Gastrocnemius medialis (tissue), 4 donors: ENCODE measurements around the gene FGF9. TPM values are rescaled to one million over a fixed set of nuclear protein-coding genes. Genes with fewer than 3 reads are reported as not detected.

Experiments
- ATAC-seq, 2 donors: fragments of 150-250 bp; one replicate each; pipeline ENCODE4 v1.9.1; 2016
- DNase-seq, 2 donors: peaks; one replicate each; pipeline ENCODE4 v3.0.0-alpha.2; 2019
- H3K27ac ChIP-seq, 4 donors: fragments of 200-600 bp; sonication (generic); 1 replicate in 1 of 4; 2 replicates in 3 of 4; pipeline ENCODE4 v1.5.1; 2016 to 2018; ENCODE audit warnings: mild to moderate bottlenecking in 2 of 4, moderate library complexity in 1 of 4
- H3K27me3 ChIP-seq, 3 donors: fragments of 200-600 bp; sonication (generic) in 2 of 3; 1 replicate in 1 of 3; 2 replicates in 2 of 3; pipeline versions ENCODE4 v1.5.1 to v1.6.0; 2016 to 2019; ENCODE audit warnings: mild to moderate bottlenecking in 1 of 3, moderate library complexity in 1 of 3
- H3K36me3 ChIP-seq, 2 donors: fragments of 200-600 bp; sonication (generic) in 1 of 2; one replicate each; pipeline ENCODE4 v1.5.1; 2017 to 2018
- H3K4me1 ChIP-seq, 2 donors: fragments of 200-600 bp; sonication (generic) in 1 of 2; one replicate each; pipeline ENCODE4 v1.5.1; 2016 to 2017; ENCODE audit warnings: mild to moderate bottlenecking in 2 of 2
- H3K4me3 ChIP-seq, 4 donors: fragments of 200-600 bp; sonication (generic) in 3 of 4; 1 replicate in 1 of 4; 2 replicates in 3 of 4; pipeline ENCODE4 v1.5.1; 2016 to 2019; ENCODE audit warnings: mild to moderate bottlenecking in 2 of 4
- H3K9me3 ChIP-seq, 3 donors: fragments of 200-600 bp; sonication (generic) in 2 of 3; 1 replicate in 1 of 3; 2 replicates in 2 of 3; pipeline ENCODE4 v1.5.1; 2016 to 2019
- CTCF ChIP-seq, 5 experiments: fragments of 450-650 bp in 3 of 5; fragments of 200-600 bp in 2 of 5; sonication (generic) in 2 of 5; IDR thresholded peaks in 4 of 5; conservative IDR thresholded peaks in 1 of 5; 1 replicate in 4 of 5; 2 replicates in 1 of 5; pipeline ENCODE4 v1.5.1; 2016 to 2019; ENCODE audit warnings: antibody characterized with exemption in 5 of 5, mild to moderate bottlenecking in 3 of 5, moderate library complexity in 3 of 5
- POLR2A ChIP-seq, 2 donors: fragments of 450-650 bp; IDR thresholded peaks; one replicate each; pipeline ENCODE4 v1.6.1; 2017; ENCODE audit warnings: antibody characterized with exemption in 2 of 2, mild to moderate bottlenecking in 2 of 2, moderate library complexity in 2 of 2
- in situ Hi-C, 4 donors: fragments of 200-750 bp; cut with MboI; loops; one replicate each; pipeline versions ENCODE4 v1.15.0 to v1.8.0; 2017; ENCODE audit warnings: low sequenced_read_pairs in 4 of 4
- intact Hi-C: fragments of 100-400 bp; cut with DNase I; formaldehyde crosslinking; loops from one replicate; pipeline ENCODE4 v1.15.1; 2023; ENCODE audit warnings: low total_unique reads
- total RNA-seq, 4 donors: library from RNA; depleted of rRNA; stranded (reverse); fragments of >200 nt; gene quantifications; one replicate each; pipeline versions ENCODE4 v1.1.0 to v1.2.3, GENCODE V29; 2016

The FGF9 gene
- total RNA-seq, 4 donors from 2014 or later, result 0.16 to 0.38 (median 0.25) TPM; not detected in 1

GRCh38 chr13:21637296-21637695, 33.6 kb upstream of the FGF9 start:
- H3K36me3 ChIP-seq, result no peaks in the 10 kb centered on the region
- in situ Hi-C loops, result loop anchor here in 3 of 4 donors (25.0 kb wide), 3 partner anchors 650 to 1150 kb away; no protein-coding TSS in a partner anchor
- intact Hi-C loops, result no loop called here
- H3K27ac ChIP-seq, result no peak overlapping the region
- no peak overlapping the region for H3K4me3 ChIP-seq
- no peaks in the 10 kb centered on the region for H3K9me3 ChIP-seq
- no peak for DNase-seq
- H3K4me1 ChIP-seq, result no peaks in the 10 kb centered on the region
- ATAC-seq, result no peak
- H3K27me3 ChIP-seq, result no peaks in the 10 kb centered on the region
- TF ChIP-seq CTCF (IDR thresholded peaks at IDR 0.05 in 4 of 5, conservative IDR thresholded peaks at IDR 0.05 in 1 of 5) (no peak), POLR2A (IDR thresholded peaks at IDR 0.05) (no peak)

GRCh38 chr13:21638319-21639282, 32.3 kb upstream of the FGF9 start:
- intact Hi-C loops, result loop anchor here (2.0 kb wide), 2 partner anchors 32 to 640 kb away; partner anchors contain the start of gene FGF9
- in situ Hi-C loops, result loop anchor here in 3 of 4 donors (25.0 kb wide), 3 partner anchors 649 to 1149 kb away; no protein-coding TSS in a partner anchor

GRCh38 chr13:21639561-21639960, 31.3 kb upstream of the FGF9 start:
- H3K4me1 ChIP-seq, result no peaks in the 10 kb centered on the region
- TF ChIP-seq POLR2A (IDR thresholded peaks at IDR 0.05) (no peak), CTCF (IDR thresholded peaks at IDR 0.05 in 4 of 5, conservative IDR thresholded peaks at IDR 0.05 in 1 of 5) (no peak)
- in situ Hi-C loops (loop anchor here in 3 of 4 donors (25.0 kb wide), 3 partner anchors 648 to 1148 kb away; no protein-coding TSS in a partner anchor), intact Hi-C loops (loop anchor here (2.0 kb wide), 2 partner anchors 31 to 639 kb away; partner anchors contain the start of gene FGF9)
- ATAC-seq (no peak), DNase-seq (no peak)
- H3K4me3 ChIP-seq, result no peak overlapping the region
- H3K27me3 ChIP-seq, result no peaks in the 10 kb centered on the region
- H3K36me3 ChIP-seq, result no peaks in the 10 kb centered on the region
- H3K27ac ChIP-seq, result no peak overlapping the region
- no peaks in the 10 kb centered on the region for H3K9me3 ChIP-seq

More at GRCh38 chr13:21638319-21639282, 32.3 kb upstream of the FGF9 start:
- ATAC-seq (no peak), DNase-seq (no peak)
- H3K36me3 ChIP-seq, result no peaks in the 10 kb centered on the region
- H3K4me1 ChIP-seq, result no peaks in the 10 kb centered on the region
- H3K9me3 ChIP-seq, result no peaks in the 10 kb centered on the region
- no peak overlapping the region for H3K27ac ChIP-seq
- H3K4me3 ChIP-seq, result no peak overlapping the region
- TF ChIP-seq POLR2A (IDR thresholded peaks at IDR 0.05) (no peak), CTCF (IDR thresholded peaks at IDR 0.05 in 4 of 5, conservative IDR thresholded peaks at IDR 0.05 in 1 of 5) (peak; percentile 47 to 78 (median 63))
- no peaks in the 10 kb centered on the region for H3K27me3 ChIP-seq

- H3K27me3 ChIP-seq, result no peaks in the 10 kb centered on the region
- no peak overlapping the region for H3K4me3 ChIP-seq
- intact Hi-C loops, result no loop called here
- H3K4me1 ChIP-seq, result no peaks in the 10 kb centered on the region
- TF ChIP-seq POLR2A (IDR thresholded peaks at IDR 0.05) (no peak), CTCF (IDR thresholded peaks at IDR 0.05 in 4 of 5, conservative IDR thresholded peaks at IDR 0.05 in 1 of 5) (no peak)
- DNase-seq (no peak), ATAC-seq (no peak)
- in situ Hi-C loops, result loop anchor here in 3 of 4 donors (25.0 kb wide), 3 partner anchors 646 to 1146 kb away; no protein-coding TSS in a partner anchor
- H3K27ac ChIP-seq, result no peak overlapping the region
- H3K36me3 ChIP-seq, result no peaks in the 10 kb centered on the region
- H3K9me3 ChIP-seq, result no peaks in the 10 kb centered on the region
These were observed 29.2 kb upstream of the FGF9 start for GRCh38 chr13:21641629-21642028.
